Stimulated activated CD4-positive, alpha-beta T cell treated with anti-CD3 and anti-CD28 coated beads, Interleukin-1b, Interleukin-23, amount 100 ng/mL, for 48 hours (primary cell): ENCODE results near the gene ZMAT5.

Experiments used
- DNase-seq: peaks from one replicate; pipeline ENCODE4 v3.0.0-alpha.2; 2020

The ZMAT5 gene

DNA sequence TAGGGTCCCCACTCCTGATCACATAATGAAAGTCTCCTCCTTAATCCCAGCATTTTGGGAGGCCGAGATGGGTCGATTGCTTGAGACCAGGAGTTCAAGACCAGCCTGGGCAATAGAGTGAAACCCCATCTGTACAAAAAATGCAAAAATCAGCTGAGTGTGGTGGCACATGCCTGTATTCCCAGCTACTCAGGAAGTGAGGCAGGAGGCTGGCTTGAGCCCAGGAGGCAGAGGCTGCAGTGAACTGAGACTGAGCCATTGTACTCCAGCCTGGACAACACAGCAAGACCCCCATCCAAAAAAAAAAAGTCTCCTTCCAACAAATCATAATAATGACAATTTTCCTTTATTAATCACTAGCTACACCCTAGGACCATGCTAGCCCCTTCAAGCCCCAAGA lies 15.1 kb downstream of the ZMAT5 start:
- DNase-seq: no peak

DNA sequence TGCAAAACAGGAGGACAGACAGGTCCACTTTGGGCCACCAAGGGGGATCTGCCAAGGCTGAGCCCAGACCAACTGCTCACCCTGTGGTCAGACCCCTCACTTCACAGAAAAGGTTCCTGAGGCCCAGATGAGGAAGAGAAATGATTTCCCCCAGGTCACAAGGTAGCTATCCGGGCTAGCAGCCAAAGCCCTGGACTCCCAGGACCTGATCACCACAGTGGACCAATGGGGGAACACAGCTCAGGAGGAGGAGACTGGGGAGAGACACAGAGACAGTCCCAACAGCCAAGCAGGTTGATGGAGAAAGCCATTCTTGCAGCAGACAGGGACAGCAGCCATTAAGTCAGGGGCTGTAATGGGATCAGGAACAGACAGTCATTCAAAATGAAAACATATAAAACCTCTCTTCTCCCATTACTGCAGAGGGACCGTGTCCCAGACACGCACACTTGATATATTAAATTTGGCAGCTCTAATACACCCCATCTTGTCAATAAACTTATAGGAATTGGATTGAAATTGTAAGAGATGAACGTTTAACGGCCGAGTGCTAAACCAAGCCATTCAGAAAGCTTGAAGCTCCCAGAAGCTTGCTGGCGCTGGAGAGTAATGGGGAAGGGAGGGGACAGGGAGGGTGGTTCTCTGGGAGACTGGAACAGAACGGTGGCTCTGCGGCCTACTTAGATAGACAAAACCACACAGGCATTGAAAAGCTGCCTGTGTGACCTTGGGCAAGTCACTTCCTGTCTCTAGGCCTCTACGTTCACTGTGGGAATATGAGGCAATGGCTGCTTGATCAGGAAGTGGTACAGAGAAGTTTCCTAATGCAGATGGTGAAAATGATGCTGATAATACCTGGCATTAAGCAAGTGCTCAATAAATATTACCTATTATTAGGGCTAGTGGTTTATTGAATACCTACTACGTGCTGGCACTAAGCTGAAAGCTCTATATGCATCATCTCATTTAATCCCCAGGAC lies 16.0 kb downstream of the ZMAT5 start:
- peak; percentile 9 for DNase-seq

DNA sequence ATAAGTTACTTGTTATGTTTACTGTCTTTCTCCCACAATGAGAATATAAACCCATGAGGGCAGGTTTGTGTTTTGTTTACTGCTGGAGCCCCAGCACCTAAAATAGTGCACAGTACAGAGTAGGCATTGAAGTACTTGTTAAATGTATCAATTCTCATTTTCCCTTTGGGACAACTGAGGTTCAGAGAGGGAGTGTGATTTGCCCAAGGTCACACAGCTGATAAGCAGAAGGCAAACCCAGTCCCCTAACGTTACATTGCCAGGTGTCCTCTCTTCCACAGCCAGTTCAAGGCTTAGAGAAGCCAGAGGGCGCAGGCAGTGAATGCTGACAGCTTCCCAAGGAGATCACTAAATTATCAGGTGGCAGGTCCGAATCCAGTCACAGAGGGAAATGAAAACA lies 16.8 kb downstream of the ZMAT5 start:
- no peak for DNase-seq

DNA sequence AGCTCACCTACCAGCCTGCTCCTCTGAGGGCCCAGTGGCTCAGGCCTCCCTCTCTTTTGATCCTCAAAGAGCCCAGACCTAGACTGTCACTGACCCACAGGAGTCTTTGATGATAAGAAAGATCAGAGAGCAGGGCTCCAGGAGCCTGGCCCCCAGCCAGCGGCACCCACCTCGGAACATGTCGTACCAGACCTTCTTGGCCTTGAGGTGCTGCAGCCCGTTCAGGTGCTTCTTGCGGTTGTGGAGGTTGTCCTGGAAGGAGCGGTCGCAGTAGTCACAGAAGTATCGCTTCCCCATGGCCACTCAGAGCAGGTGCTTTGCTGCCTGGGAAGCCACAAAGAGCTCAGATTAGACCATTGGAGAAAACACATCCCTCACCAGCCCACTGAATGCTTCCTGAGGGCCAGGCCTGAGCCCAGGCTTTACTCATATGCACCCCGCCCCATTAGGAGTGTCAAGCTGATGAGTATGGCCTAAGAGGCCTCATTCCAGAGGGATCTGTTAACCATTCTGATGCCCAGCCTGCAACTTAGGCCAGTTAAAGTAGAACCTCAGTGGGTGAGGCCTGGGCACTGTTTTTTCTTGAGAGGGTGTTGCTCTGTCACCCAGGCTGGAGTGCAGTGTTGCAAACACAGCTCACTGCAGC lies 18.4 kb downstream of the ZMAT5 start:
- DNase-seq: no peak

DNA sequence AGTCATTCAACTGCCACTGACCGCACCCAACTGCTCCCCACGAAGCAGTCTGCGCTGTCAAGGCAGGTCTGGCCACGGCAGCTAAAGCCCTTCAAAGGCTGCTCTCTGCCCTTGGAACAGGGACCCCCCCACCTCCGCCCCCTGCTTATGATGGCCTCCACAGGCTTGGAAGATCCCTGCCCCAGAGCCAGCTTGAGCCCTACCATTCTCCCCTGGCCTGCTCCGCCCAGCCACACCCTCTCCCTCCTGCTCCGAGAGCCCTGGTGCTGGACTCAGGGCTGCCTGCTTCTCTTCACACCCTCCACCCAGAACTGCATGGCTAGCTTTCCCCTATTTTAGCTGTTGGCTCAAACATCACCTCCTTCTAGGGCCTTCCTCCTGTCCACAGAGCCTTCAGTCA lies 19.0 kb downstream of the ZMAT5 start:
- DNase-seq: no peak

DNA sequence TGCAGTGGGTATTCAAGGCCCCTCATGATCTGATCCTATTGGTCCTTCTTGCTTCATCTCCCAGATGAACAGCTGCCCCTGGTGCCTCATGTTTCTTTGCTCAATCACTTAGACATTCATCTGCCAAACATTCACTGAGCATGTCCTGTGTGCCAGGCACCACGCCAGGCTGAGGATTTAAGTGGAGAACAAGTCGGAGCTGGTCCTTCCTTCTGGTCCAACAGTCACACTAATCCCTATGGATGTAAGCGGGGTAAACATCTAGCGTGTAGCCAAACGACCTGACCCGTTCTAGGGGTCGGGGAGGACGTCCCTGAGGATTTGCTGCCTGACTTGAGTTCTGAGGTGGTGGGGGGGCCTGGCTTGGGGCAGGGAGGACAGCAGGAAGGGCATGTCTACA lies 21.9 kb downstream of the ZMAT5 start:
- DNase-seq: no peak

DNA sequence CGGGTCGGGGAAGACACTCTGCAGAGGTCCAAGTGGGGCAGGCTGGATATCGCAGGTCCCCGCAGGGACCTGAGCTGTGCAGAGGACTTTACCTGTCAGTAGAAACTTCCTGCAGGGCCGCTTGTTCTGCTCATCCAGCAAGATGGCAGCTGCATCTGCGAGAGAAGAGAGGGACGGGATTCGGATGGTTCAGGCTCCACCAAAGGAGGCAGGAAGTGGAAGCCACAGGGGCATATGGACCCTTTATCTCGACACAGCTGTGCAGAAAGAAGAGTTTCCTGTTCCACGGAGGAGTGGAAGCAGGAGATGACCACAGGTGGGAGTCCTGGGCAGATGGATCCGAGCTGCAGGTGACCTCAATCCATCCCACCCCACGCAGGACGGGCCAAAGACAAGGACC lies 24.5 kb downstream of the ZMAT5 start:
- DNase-seq: no peak

DNA sequence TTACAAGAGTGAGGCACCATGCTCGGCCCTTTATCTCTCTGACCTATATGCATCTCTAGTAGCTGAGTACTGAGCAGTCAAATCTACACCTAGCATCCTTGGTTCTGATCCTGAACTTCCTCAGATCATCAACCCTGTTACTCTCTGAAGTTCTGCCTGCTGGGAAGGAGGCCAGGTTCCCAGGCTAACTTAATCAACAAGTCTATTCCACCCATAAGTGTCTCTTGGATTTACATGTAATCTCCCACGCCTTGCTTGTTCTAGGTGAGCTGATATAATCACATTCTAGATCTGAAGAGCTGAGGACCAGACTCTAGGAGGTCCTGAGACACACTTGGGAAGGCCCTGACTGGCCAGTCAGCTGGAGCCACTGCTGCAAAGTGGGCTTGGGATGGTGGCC lies 24.9 kb downstream of the ZMAT5 start:
- DNase-seq: no peak

DNA sequence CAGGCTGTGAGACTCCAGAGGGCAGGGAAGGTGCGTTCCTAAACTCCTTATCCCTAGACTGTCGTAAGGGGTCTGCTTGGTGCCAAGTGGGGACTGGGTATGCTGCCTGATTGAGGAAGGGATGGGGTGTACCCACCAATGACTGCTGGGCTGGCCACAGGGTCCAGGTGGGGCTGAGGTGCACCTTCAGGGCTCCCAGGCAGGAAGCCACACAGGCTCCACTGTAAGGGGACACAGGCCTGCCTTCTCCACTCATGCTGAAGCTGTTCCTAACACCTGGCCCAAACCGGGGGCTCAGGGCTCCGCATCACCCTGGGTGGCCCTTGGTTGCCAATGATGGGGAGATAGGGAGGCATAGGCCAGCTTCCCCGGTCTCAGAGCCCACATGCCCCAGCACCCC lies 26.6 kb downstream of the ZMAT5 start:
- DNase-seq: no peak

DNA sequence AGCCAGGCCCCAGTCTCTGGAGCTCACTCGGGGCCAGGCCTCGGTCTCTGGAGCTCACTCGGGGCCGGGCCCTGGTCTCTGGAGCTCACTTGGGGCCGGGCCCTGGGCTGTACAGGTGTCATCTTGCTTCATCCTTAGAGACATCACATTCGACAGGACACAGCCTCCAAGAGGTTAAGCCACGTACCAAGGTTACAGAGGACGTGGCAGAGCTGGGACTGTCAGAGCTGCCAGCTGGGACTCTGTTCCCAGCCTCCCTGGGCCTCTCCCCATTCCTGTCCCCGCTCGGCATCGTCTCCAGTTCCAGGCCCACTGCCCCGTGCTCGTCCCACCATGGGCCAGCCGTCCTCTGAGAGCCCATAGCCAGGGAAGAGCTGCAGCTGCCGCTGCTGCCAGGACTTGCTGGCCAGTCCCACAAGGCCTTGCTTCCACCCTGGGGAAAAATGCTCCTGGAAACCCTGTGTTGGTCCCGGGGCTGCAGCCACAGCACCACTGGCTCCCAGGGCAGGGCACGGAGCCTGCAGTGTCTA lies 27.4 kb downstream of the ZMAT5 start:
- no peak for DNase-seq

DNA sequence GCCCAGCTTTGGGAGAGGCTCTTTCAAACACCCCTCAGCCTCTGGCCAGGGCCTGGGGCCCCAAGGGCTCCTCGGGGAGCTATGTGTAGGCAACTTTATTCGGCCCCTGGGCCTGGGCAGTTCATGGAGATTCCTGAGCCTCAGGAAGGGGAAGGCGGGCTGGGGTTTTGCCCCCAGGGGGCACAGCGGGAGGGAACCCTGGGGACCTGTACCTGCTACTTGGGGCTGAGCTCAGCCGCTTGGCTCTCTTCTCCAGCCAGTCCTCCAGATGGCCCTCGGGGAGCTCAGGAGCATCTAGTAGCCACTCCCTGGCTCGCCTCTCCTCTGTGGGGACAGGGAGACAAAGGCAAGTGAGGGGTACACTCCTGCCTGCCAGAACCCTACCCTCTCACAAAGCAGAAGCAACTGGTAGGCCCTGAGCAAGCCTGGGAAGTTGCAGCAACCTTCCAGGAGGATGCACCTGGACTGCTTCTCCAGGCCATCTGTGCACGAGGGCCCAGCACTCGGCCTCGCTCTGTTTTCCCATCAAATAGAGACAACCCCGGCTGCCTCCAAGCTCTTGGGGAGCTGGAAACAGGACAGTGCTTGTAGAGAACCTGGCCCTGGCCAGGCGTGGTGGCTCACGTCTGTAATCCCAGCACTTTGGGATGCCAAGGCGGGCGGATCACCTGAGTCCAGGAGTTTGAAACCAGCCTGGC lies 28.5 kb downstream of the ZMAT5 start:
- DNase-seq: no peak

DNA sequence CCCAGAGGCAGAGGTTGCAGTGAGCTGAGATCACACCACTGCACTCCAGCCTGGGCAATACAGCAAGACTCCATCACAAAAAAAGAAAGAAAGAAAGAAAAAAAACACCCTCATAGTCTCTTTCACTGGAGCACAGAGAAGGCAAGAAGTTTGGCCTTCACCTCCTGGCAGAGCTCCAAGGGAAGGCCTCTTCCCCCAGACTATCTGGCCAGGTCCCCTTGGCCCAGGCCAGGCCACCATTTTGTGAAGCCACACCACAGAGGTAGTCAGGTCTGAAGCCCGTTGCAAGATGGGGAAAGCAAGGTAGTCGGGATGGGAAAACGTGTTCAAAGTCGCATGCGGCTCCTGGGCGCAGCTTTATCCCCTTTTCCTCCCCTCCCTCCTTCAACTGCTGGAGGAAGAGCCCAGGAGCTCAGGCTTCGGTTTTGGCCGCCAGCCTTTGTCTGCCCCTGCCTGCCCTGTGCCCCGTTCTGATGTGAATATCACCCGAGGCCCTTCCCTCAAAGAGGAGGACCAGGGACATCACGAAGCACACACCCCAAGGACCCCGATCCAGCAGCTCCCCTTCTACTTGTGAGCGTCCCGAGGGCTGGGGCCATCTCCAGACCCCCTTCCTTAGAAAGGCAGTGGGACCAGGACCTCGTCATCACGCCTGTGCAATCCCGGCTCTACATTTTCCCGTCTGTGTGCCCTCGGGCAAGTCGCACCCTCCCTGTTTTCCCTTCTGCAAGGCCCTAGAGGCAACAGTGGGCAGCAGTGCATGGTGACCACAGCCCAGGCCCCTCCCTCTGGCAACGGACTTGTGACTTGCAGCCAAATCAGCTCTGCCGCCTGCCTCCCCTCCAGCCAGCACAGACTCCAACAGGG lies 29.3 kb downstream of the ZMAT5 start:
- no peak for DNase-seq

DNA sequence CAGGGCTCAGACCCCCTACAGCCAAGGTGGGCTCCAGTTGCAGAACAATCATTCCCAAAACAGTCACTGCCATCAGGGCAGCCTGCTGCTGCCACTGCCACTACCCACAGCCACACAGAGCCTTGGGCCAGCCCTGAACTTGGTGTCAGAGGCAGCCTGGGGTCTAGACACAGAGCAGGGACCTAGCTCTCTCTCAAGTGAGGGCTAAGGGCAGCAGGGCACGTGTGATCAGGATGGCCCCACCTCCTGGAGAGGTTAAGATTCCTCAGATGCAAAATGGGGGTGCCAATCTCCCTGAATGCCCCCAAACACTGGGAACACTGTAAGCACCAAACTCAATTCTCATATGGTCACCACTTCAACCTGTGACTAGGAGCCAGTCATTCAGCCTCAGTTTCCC lies 31.4 kb downstream of the ZMAT5 start:
- DNase-seq: no peak

DNA sequence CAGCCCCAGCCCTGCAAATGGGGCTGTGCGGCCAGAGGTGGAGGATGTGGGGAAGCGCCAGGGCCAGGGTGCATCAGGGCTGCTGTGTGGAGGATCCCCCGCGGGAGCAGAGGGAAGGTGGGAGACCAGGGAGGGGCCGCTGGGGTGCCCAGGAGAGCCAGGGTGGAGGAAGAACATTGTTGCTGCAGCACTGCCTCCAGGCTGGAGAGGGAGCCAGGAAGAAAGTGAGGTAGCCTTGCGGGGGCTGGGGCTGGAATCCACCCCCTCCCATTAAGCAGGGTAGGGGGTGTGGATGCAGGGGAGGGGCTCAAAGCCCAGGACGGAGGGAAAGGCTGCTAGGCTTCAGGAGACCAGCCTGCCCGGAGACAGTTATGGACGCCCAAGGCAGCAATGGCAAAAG lies 32.0 kb downstream of the ZMAT5 start:
- no peak for DNase-seq

DNA sequence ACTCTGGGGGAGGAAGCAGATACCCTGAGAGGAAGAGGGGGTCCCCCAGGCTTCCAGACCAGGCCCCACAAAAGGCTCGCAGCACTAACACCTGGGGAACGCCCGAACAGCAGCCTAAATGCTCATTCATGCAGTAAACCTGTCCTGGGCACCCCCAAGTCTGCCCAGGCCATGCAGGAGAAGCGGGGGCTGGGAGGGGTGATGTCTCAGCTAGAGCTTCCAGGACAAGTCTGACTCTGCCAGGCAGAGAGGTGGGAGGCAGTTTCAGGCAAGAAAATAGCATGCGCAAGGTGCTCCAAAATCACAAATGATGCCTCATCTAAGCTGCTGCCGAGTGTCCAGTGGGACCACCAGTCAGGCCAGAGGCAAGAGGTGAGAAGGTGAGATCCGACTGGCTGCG lies 32.4 kb downstream of the ZMAT5 start:
- DNase-seq: no peak

DNA sequence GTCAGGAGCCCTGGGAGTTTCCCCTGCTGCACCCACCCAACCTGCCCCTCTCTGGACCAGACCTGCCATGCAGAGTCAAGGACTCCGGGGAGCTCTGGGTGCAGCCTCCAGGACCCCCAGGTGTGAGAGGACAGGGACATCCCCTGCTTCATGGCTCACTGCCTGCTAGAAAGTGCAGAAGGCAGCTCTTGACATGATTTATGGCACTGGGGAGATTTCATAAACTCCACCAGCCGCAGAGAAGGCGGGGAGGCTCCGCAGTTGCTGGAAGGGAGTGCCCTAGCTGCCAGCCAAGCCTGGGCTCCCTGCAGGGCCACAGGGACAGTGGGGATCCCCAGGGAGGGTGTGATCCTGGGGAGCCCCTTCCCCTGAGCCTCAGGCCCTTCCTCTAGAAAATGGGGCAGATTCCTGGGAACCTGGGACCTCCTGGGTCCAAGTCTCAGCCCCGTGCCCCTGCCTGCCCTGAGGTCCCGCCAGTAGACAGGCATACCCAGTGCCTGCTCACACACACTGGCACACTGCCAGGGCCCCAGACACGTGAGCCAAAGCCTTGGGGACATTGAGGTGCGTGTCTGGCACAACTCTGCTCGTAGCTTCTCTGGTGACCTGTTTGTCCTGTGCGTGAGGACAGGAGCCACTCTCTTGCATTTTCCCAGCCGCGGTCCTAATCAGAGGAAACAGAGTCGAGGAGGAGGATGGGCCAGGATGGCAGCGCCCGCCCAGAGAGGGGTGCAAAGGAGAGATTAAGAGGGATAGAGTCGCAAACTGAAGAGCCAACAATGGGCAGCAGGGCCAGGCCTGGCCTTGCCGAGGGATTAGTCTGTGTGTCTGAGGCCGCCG lies 33.2 kb downstream of the ZMAT5 start:
- no peak for DNase-seq

DNA sequence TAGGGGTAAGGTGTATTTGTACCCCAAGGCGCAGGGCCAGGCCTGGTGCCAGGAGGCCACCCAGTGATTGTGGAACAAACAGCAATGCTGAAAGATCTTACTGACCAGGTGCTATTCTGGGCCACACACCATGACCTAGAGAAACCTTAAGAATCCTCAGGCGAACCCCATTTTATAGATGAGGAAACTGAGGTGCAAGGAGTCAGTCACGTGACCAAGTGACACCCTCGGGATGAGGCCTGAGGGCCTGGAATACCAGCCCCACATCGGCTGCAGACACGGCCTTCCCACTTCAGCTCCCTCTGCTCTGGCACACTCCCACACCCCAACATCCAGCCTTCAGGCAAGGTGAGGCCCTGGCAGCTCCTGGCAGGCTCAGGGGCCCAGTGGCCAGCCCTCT lies 33.9 kb downstream of the ZMAT5 start:
- DNase-seq: no peak

DNA sequence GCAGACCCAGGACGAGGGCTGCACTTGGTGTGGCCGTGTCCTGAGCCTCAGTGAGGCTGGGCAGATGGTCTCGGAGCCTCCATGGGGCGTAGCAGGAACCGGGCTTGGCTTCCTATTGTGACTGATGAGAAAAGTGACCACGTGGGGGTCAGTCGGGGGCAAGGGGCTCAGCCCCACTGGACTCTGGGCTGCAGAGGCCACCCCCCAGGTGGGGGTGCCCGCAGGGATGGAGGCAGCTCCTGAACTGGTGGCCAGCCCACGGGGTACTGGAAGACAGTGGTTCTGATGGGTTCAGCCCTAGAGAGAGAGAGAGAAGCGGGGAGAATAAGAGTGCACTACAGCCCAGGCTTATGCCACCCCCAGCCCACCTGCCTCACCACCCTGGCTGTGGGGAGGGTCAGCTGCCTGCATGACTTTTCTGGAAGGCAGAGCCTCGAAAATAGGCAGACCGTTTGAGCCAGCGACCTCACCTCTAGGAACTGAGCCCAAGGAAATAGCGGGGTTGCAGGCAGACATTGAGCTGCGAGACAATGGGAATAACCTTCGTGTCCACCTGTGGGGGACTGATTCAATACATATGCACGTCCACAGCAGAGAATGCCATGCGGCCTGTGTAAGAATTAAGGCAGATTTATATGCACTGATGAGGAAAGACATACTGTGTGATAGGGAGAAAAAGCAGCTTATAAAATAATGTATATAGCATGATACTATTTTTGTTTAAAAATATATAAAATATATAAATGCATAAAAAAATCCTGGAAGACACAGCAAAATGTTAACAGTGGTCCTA lies 35.6 kb downstream of the ZMAT5 start:
- DNase-seq: no peak

DNA sequence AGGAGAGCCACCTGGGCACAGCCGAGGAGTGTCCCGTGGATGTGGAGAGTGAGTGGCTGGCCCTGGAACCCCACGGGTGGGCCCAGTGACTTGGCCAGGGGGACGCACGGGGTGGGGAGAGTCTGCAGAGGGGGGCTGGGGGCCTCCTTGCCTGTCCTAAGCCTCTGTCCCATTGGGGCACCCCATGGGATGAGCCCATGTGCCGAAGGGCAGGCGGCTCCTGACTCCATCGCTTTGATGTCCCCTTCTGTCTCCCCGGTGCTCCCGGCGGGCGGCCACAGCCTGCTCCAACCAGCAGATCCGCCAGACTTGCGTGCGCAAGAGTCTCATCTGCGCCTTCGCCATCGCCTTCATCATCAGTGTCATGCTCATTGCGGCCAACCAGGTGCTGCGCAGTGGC lies 37.6 kb downstream of the ZMAT5 start:
- DNase-seq: no peak

DNA sequence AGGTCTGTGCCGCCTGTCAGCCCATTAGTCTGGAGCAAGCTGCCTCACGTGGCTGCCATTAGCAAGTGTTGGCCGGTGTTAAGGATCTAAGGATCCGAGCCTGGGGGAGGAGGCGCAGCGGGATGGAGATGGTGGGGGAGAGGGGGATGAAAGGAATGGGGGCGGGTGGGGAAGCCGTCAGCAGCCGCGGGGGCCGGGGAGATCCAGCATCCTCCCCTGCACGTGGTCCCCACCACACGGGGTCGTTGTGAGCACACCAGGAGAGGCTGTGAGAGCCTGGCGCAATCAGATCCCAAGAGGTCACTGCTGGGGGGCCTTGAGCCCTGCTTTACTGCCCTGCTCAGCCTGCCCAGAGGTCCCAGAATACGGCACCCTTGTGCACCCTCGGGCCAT lies 39.7 kb downstream of the ZMAT5 start:
- DNase-seq: no peak
